OCI-LY1 (cell line): ENCODE measurements around the gene EFEMP1.

ENCODE experiments used
- EZH2 ChIP-seq: fragments of 200-600 bp; sonication (generic), shearing (Covaris generic); IDR thresholded peaks from 2 replicates; pipeline ENCODE4 v1.8.0; 2017; ENCODE audit warnings: borderline replicate concordance, mixed run types, mild to moderate bottlenecking, antibody characterized with exemption, low read length, moderate library complexity, mixed read lengths
- TF ChIP-seq, protein P1 (sequence below): fragments of 200-600 bp; sonication (generic), shearing (Covaris generic); IDR thresholded peaks from 2 replicates; pipeline ENCODE4 v1.5.1; 2017; ENCODE audit warnings: mild to moderate bottlenecking, antibody characterized with exemption, low read length, moderate library complexity, mixed read lengths

DNA sequence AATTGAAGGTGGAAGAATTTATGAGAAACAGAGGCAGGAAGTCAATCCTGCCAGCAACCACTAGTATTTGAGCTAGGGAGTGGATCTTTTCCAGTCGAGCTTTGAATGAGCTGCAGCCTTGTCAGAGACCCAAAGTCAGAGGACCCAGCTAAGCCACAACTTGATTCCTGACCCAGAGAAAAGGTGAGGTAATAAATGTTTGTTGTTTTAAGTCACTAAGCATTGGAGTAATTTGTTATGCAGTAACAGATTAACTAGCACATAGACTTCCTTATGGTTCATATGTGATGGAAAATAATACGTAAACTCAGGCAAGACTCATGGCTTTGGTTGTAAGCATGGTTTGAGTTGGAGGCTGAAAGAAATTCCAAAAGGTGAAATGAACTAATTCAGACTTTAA lies 21.6 kb downstream of the EFEMP1 start:
- TF ChIP-seq, protein P1, sequence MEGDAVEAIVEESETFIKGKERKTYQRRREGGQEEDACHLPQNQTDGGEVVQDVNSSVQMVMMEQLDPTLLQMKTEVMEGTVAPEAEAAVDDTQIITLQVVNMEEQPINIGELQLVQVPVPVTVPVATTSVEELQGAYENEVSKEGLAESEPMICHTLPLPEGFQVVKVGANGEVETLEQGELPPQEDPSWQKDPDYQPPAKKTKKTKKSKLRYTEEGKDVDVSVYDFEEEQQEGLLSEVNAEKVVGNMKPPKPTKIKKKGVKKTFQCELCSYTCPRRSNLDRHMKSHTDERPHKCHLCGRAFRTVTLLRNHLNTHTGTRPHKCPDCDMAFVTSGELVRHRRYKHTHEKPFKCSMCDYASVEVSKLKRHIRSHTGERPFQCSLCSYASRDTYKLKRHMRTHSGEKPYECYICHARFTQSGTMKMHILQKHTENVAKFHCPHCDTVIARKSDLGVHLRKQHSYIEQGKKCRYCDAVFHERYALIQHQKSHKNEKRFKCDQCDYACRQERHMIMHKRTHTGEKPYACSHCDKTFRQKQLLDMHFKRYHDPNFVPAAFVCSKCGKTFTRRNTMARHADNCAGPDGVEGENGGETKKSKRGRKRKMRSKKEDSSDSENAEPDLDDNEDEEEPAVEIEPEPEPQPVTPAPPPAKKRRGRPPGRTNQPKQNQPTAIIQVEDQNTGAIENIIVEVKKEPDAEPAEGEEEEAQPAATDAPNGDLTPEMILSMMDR: no peak
- no peak for TF ChIP-seq EZH2
